Measurements from ENCODE around the gene DCPS.

DNA sequence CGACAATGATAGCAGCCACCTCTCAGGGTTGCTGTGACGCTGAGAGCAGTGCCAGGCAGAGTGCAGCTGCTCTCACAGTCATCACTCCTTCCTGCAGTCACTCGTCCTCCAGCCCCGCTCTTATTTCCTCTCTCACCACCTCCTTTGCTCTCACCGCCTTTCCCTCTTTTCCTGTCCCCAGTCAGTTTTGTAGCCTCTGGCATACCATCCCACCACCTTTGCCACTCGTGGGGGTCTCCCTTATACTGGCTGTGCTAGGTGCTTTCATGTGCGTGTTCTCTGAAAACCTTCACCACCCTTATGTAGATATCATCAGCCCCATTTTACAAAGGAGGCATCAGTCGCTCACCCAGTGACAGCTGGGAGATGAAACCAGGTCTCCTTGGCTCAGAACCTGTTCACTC is 32.3 kb downstream of the DCPS start:
- TF ChIP-seq, protein P1, sequence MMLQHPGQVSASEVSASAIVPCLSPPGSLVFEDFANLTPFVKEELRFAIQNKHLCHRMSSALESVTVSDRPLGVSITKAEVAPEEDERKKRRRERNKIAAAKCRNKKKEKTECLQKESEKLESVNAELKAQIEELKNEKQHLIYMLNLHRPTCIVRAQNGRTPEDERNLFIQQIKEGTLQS (CRISPR knock-in tag; conservative IDR thresholded peaks at IDR 0.05) = no peak
- TF ChIP-seq CREB1 (CRISPR knock-in tag; IDR thresholded peaks at IDR 0.05) (no peak), SMAD4 (CRISPR knock-in tag; IDR thresholded peaks at IDR 0.05) (no peak)
- TF ChIP-seq, protein P2, sequence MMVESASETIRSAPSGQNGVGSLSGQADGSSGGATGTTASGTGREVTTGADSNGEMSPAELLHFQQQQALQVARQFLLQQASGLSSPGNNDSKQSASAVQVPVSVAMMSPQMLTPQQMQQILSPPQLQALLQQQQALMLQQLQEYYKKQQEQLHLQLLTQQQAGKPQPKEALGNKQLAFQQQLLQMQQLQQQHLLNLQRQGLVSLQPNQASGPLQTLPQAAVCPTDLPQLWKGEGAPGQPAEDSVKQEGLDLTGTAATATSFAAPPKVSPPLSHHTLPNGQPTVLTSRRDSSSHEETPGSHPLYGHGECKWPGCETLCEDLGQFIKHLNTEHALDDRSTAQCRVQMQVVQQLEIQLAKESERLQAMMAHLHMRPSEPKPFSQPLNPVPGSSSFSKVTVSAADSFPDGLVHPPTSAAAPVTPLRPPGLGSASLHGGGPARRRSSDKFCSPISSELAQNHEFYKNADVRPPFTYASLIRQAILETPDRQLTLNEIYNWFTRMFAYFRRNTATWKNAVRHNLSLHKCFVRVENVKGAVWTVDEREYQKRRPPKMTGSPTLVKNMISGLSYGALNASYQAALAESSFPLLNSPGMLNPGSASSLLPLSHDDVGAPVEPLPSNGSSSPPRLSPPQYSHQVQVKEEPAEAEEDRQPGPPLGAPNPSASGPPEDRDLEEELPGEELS (CRISPR knock-in tag; IDR thresholded peaks at IDR 0.05) = no peak
